ENCODE data around the gene KRTCAP3. TPM values are rescaled to one million over a fixed set of nuclear protein-coding genes. Genes with fewer than 3 reads are reported as not detected.

Gene KRTCAP3
- polyA plus RNA-seq, 1 donor from 2014 or later, result 2.3 TPM

GRCh38 chr2:27464443-27464842, 22.3 kb downstream of the KRTCAP3 start:
- Histone ChIP-seq H3K4me3 (ENCODE audit: low read length) (no peak overlapping the region), H3K27ac (ENCODE audit: low read length) (no peak overlapping the region), H3K9me3 (ENCODE audit: low read length) (no peaks in the 10 kb centered on the region), H4K20me1 (ENCODE audit: insufficient read depth) (no peaks in the 10 kb centered on the region), H3K36me3 (ENCODE audit: insufficient read depth, low read length) (no peaks in the 10 kb centered on the region), H3K27me3 (ENCODE audit: insufficient read depth, low read depth, low read length) (no peaks in the 10 kb centered on the region), H3K9me2 (ENCODE audit: insufficient read depth, low read length) (no peaks in the 10 kb centered on the region), H3F3A (ENCODE audit: insufficient read depth, low read length, poor library complexity, severe bottlenecking) (no peaks in the 10 kb centered on the region), H3K9ac (ENCODE audit: low read length) (no peak overlapping the region), H3K79me2 (replicated peaks; ENCODE audit: insufficient read depth, low read length) (no peaks in the 10 kb centered on the region), H3K4me2 (ENCODE audit: low read length) (no peak overlapping the region), H2AFZ (ENCODE audit: low read depth, low read length) (no peak overlapping the region)
- TF ChIP-seq, protein P1, sequence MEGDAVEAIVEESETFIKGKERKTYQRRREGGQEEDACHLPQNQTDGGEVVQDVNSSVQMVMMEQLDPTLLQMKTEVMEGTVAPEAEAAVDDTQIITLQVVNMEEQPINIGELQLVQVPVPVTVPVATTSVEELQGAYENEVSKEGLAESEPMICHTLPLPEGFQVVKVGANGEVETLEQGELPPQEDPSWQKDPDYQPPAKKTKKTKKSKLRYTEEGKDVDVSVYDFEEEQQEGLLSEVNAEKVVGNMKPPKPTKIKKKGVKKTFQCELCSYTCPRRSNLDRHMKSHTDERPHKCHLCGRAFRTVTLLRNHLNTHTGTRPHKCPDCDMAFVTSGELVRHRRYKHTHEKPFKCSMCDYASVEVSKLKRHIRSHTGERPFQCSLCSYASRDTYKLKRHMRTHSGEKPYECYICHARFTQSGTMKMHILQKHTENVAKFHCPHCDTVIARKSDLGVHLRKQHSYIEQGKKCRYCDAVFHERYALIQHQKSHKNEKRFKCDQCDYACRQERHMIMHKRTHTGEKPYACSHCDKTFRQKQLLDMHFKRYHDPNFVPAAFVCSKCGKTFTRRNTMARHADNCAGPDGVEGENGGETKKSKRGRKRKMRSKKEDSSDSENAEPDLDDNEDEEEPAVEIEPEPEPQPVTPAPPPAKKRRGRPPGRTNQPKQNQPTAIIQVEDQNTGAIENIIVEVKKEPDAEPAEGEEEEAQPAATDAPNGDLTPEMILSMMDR (IDR thresholded peaks at IDR 0.05; ENCODE audit: poor library complexity, severe bottlenecking), result no peak
- TF ChIP-seq POLR2AphosphoS5 (IDR thresholded peaks at IDR 0.05), result no peak
- TF ChIP-seq EP300 (conservative IDR thresholded peaks at IDR 0.05; ENCODE audit: poor library complexity, severe bottlenecking), result no peak
- no peak for TF ChIP-seq MXI1 (conservative IDR thresholded peaks at IDR 0.05; ENCODE audit: poor library complexity, severe bottlenecking)
- TF ChIP-seq TAF1 (IDR thresholded peaks at IDR 0.05; ENCODE audit: low read depth), result no peak

DNA sequence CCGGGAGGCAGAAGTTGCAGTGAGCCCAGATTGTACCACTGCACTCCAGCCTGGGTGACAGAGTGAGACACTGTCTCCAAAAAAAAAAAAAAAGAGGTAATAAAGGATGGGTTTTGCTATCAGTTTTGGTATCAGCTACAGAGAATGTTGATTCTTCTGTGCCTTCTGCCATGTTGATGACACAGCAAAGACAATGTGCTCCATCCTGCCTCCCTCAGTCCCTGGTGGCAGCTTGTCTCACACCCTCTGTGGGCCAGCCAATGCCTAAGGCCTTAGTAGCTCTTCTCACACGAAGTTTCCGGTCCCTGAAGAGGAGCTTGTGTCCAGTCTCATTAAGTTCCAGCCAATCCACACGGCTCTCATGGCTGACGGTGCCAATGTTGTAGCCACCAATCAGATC, 29.8 kb downstream of the KRTCAP3 start:
- no peak for TF ChIP-seq SMC3 (conservative IDR thresholded peaks at IDR 0.05; ENCODE audit: poor library complexity)
- no peak for TF ChIP-seq POLR2AphosphoS5 (IDR thresholded peaks at IDR 0.05)
- TF ChIP-seq RAD21 (conservative IDR thresholded peaks at IDR 0.05), result no peak
- TF ChIP-seq, protein P1 (IDR thresholded peaks at IDR 0.05; ENCODE audit: poor library complexity, severe bottlenecking), result no peak
- no peak for TF ChIP-seq TAF1 (IDR thresholded peaks at IDR 0.05; ENCODE audit: low read depth)
- TF ChIP-seq EP300 (conservative IDR thresholded peaks at IDR 0.05; ENCODE audit: poor library complexity, severe bottlenecking), result no peak
- no peak overlapping the region for H3K4me3 ChIP-seq (ENCODE audit: low read length)
- no peak overlapping the region for H2AFZ ChIP-seq (ENCODE audit: low read depth, low read length)
- H3K9me3 ChIP-seq (ENCODE audit: low read length), result no peaks in the 10 kb centered on the region
- peaks cover 4% of the 10 kb centered on the region for H3K36me3 ChIP-seq (ENCODE audit: insufficient read depth, low read length)
- H3K9ac ChIP-seq (ENCODE audit: low read length), result no peak overlapping the region
- H3K9me2 ChIP-seq (ENCODE audit: insufficient read depth, low read length), result no peaks in the 10 kb centered on the region
- no peak overlapping the region for H3K4me2 ChIP-seq (ENCODE audit: low read length)
- no peak overlapping the region for H3K27ac ChIP-seq (ENCODE audit: low read length)
- H3K27me3 ChIP-seq (ENCODE audit: insufficient read depth, low read depth, low read length), result no peaks in the 10 kb centered on the region
- H3F3A ChIP-seq (ENCODE audit: insufficient read depth, low read length, poor library complexity, severe bottlenecking), result no peaks in the 10 kb centered on the region
- H3K79me2 ChIP-seq (replicated peaks; ENCODE audit: insufficient read depth, low read length), result no peaks in the 10 kb centered on the region
- H4K20me1 ChIP-seq (ENCODE audit: insufficient read depth), result no peaks in the 10 kb centered on the region

- Histone ChIP-seq H3F3A (ENCODE audit: insufficient read depth, low read length, poor library complexity, severe bottlenecking) (no peaks in the 10 kb centered on the region), H3K27me3 (ENCODE audit: insufficient read depth, low read depth, low read length) (no peaks in the 10 kb centered on the region), H3K4me2 (ENCODE audit: low read length) (no peak overlapping the region), H3K79me2 (replicated peaks; ENCODE audit: insufficient read depth, low read length) (no peaks in the 10 kb centered on the region), H3K9me3 (ENCODE audit: low read length) (no peaks in the 10 kb centered on the region), H3K4me3 (ENCODE audit: low read length) (no peak overlapping the region), H3K27ac (ENCODE audit: low read length) (no peak overlapping the region), H2AFZ (ENCODE audit: low read depth, low read length) (no peak overlapping the region), H3K9me2 (ENCODE audit: insufficient read depth, low read length) (no peaks in the 10 kb centered on the region), H3K9ac (ENCODE audit: low read length) (no peak overlapping the region), H3K36me3 (ENCODE audit: insufficient read depth, low read length) (no peaks in the 10 kb centered on the region), H4K20me1 (ENCODE audit: insufficient read depth) (no peaks in the 10 kb centered on the region)
- TF ChIP-seq TAF1 (IDR thresholded peaks at IDR 0.05; ENCODE audit: low read depth) (no peak), EZH2 (IDR thresholded peaks at IDR 0.05; ENCODE audit: borderline replicate concordance, insufficient read depth, low read length, poor library complexity, severe bottlenecking) (no peak), POLR2AphosphoS5 (IDR thresholded peaks at IDR 0.05) (no peak), REST (IDR thresholded peaks at IDR 0.05; ENCODE audit: borderline replicate concordance) (no peak)
- TF ChIP-seq, protein P1 (IDR thresholded peaks at IDR 0.05; ENCODE audit: poor library complexity, severe bottlenecking), result no peak
Observed at GRCh38 chr2:27485496-27485895, 43.3 kb downstream of the KRTCAP3 start.
